ENCODE results near the gene ZBTB8B. TPM values are rescaled to one million over a fixed set of nuclear protein-coding genes. Genes with fewer than 3 reads are reported as not detected.
"Not testable (repeated sequence)": the region's sequence is repeated elsewhere in the genome, so short reads cannot be mapped to it uniquely, and the experiment has no call there.

The ZBTB8B gene
- total and polyA plus RNA-seq, 10 of the 15 experiments (the other 5 are each of a cell fraction or from before 2014, with no cell fraction given), result under 0.01 to 0.04 (median 0.01) TPM; not detected in 4

GRCh38 chr1:32458798-32459197 is 6.1 kb upstream of the ZBTB8B start:
- H3K27me3 ChIP-seq (replicated peaks in 1 of 2; ENCODE audit: control insufficient read depth in 2 of 2, insufficient read depth in 2 of 2, low read length in 1 of 2); H2AFZ ChIP-seq (ENCODE audit: control insufficient read depth, low read depth, low read length); DNase-seq (ENCODE audit: low read depth, low spot score); H3K4me1 ChIP-seq (ENCODE audit: control insufficient read depth, insufficient read depth, low read length); H3K79me2 ChIP-seq (ENCODE audit: control insufficient read depth, insufficient read depth, low read length); BruUV-seq (replicated peaks); H4K20me1 ChIP-seq (ENCODE audit: control insufficient read depth, insufficient read depth); RAD21 ChIA-PET (ENCODE audit: unreplicated experiment); H3K4me2 ChIP-seq (ENCODE audit: control insufficient read depth, insufficient read depth); POLR2A ChIA-PET; H3K36me3 ChIP-seq (ENCODE audit: control insufficient read depth in 2 of 2, insufficient read depth in 2 of 2, low read length in 1 of 2); CTCF ChIA-PET; intact Hi-C loops (cut with micrococcal nuclease; ENCODE audit: unreplicated experiment); H3K9ac ChIP-seq (ENCODE audit: control insufficient read depth, insufficient read depth, low read length); H3K4me3 ChIP-seq; SMC1A ChIA-PET (ENCODE audit: uncharacterized antibody, unreplicated experiment); ATAC-seq; H3K27ac ChIP-seq (ENCODE audit: control insufficient read depth, insufficient read depth); FAIRE-seq; H3K9me3 ChIP-seq (replicated peaks; ENCODE audit: control insufficient read depth, insufficient read depth, low read length); in situ Hi-C loops (cut with MboI): not testable (repeated sequence)
- 49% methylated on average over 5 of the region's 5 CpGs for WGBS (ENCODE audit: insufficient coverage, insufficient replicate concordance, low lambda C conversion rate, missing lambda C conversion rate)

GRCh38 chr1:32462977-32463376 is 1.9 kb upstream of the ZBTB8B start:
- ATAC-seq; H3K79me2 ChIP-seq (ENCODE audit: control insufficient read depth, insufficient read depth, low read length); H3K9ac ChIP-seq (ENCODE audit: control insufficient read depth, insufficient read depth, low read length); FAIRE-seq; H2AFZ ChIP-seq (ENCODE audit: control insufficient read depth, low read depth, low read length); H3K4me2 ChIP-seq (ENCODE audit: control insufficient read depth, insufficient read depth); H3K27me3 ChIP-seq (replicated peaks in 1 of 2; ENCODE audit: control insufficient read depth in 2 of 2, insufficient read depth in 2 of 2, low read length in 1 of 2); RAD21 ChIA-PET (ENCODE audit: unreplicated experiment); H3K27ac ChIP-seq (ENCODE audit: control insufficient read depth, insufficient read depth); H3K9me3 ChIP-seq (replicated peaks; ENCODE audit: control insufficient read depth, insufficient read depth, low read length); H3K36me3 ChIP-seq (ENCODE audit: control insufficient read depth in 2 of 2, insufficient read depth in 2 of 2, low read length in 1 of 2); in situ Hi-C loops (cut with MboI); POLR2A ChIA-PET; BruUV-seq (replicated peaks); H4K20me1 ChIP-seq (ENCODE audit: control insufficient read depth, insufficient read depth); H3K4me3 ChIP-seq; H3K4me1 ChIP-seq (ENCODE audit: control insufficient read depth, insufficient read depth, low read length); DNase-seq (ENCODE audit: low read depth, low spot score); intact Hi-C loops (cut with micrococcal nuclease; ENCODE audit: unreplicated experiment); SMC1A ChIA-PET (ENCODE audit: uncharacterized antibody, unreplicated experiment): not testable (repeated sequence)
- CTCF ChIA-PET, result interaction anchor here (0.6 kb wide), 1 partner anchor 249 kb away, joined by 3 read pairs; no protein-coding TSS in a partner anchor
- 0% methylated on average over 2 of the region's 2 CpGs for WGBS (ENCODE audit: insufficient coverage, insufficient replicate concordance, low lambda C conversion rate, missing lambda C conversion rate)
